HG03460 (cell line): ENCODE data around the gene PRDM11.

Source experiments
- ATAC-seq: cut with Tn5 transposase; IDR thresholded peaks from one replicate; pipeline ENCODE4 v1.9.1; 2021; ENCODE audit not compliant: unreplicated experiment

The PRDM11 gene

GRCh38 chr11:45141171-45141570 lies 5.3 kb upstream of the PRDM11 start:
- no peak for ATAC-seq

GRCh38 chr11:45141631-45142030 lies 4.8 kb upstream of the PRDM11 start:
- ATAC-seq, result no peak

- no peak for ATAC-seq
These were observed 4.0 kb upstream of the PRDM11 start for GRCh38 chr11:45142241-45143055.

GRCh38 chr11:45143494-45143893 lies 2.9 kb upstream of the PRDM11 start:
- ATAC-seq, result no peak

GRCh38 chr11:45144126-45145082 lies 2.0 kb upstream of the PRDM11 start:
- ATAC-seq, result no peak

GRCh38 chr11:45145083-45145378 lies 1.4 kb upstream of the PRDM11 start:
- ATAC-seq, result no peak

- ATAC-seq, result no peak
These were observed 914 bp upstream of the PRDM11 start for GRCh38 chr11:45145379-45146071.

- ATAC-seq, result peak; percentile 97
These were observed 734 bp downstream of the PRDM11 start for GRCh38 chr11:45147017-45147728.

- ATAC-seq, result no peak
These were observed 1.6 kb downstream of the PRDM11 start for GRCh38 chr11:45147891-45148675.

- ATAC-seq, result no peak
These were observed 3.1 kb downstream of the PRDM11 start for GRCh38 chr11:45149483-45150056.

- no peak for ATAC-seq
These were observed 3.9 kb downstream of the PRDM11 start for GRCh38 chr11:45150301-45150700.

GRCh38 chr11:45150943-45151342 lies 4.5 kb downstream of the PRDM11 start:
- no peak for ATAC-seq

GRCh38 chr11:45151362-45151982 lies 5.0 kb downstream of the PRDM11 start:
- no peak for ATAC-seq

- ATAC-seq, result no peak
These were observed 6.5 kb downstream of the PRDM11 start for GRCh38 chr11:45152740-45153595.

- no peak for ATAC-seq
These were observed 7.8 kb downstream of the PRDM11 start for GRCh38 chr11:45154276-45154675.

GRCh38 chr11:45155058-45155551 lies 8.7 kb downstream of the PRDM11 start:
- ATAC-seq, result no peak

- ATAC-seq, result no peak
These were observed 9.3 kb downstream of the PRDM11 start for GRCh38 chr11:45155627-45156180.

- no peak for ATAC-seq
These were observed 9.8 kb downstream of the PRDM11 start for GRCh38 chr11:45156201-45156600.
